ENCODE results near the gene MPHOSPH8.
A peak's percentile ranks its signal among the peaks of the same experiment; 100 is the strongest.

MPHOSPH8 gene
- total RNA-seq, result 144 reads per million, percentile 89 among the genes with 10 or more reads in this experiment

- peak; percentile 90 for DNase-seq
These were observed at the start of gene MPHOSPH8 for GRCh38 chr13:19633479-19634255. Gene MPHOSPH8, plus strand, starts transcription at chr13:19633659. Its CDS starts 90 bp downstream, at chr13:19633749.

GRCh38 chr13:19586904-19587634 is 46.4 kb upstream of the MPHOSPH8 start:
- peak; percentile 57 for DNase-seq

GRCh38 chr13:19587635-19588300 is 45.7 kb upstream of the MPHOSPH8 start:
- DNase-seq, result no peak

- DNase-seq, result no peak
These were observed 44.1 kb upstream of the MPHOSPH8 start for GRCh38 chr13:19589312-19589711.

GRCh38 chr13:19590423-19590822 is 43.0 kb upstream of the MPHOSPH8 start:
- no peak for DNase-seq

- no peak for DNase-seq
These were observed 41.6 kb upstream of the MPHOSPH8 start for GRCh38 chr13:19591864-19592263.

GRCh38 chr13:19592657-19593180 is 40.7 kb upstream of the MPHOSPH8 start:
- no peak for DNase-seq

- DNase-seq, result no peak
These were observed 37.4 kb upstream of the MPHOSPH8 start for GRCh38 chr13:19596086-19596485.

GRCh38 chr13:19596960-19597361 is 36.5 kb upstream of the MPHOSPH8 start:
- DNase-seq, result no peak

- no peak for DNase-seq
These were observed 35.9 kb upstream of the MPHOSPH8 start for GRCh38 chr13:19597523-19597922.

- DNase-seq, result no peak
These were observed 31.4 kb upstream of the MPHOSPH8 start for GRCh38 chr13:19601749-19602725.

- no peak for DNase-seq
These were observed 29.2 kb upstream of the MPHOSPH8 start for GRCh38 chr13:19604306-19604705.

- no peak for DNase-seq
These were observed 28.1 kb upstream of the MPHOSPH8 start for GRCh38 chr13:19605161-19605955.

- DNase-seq, result no peak
These were observed 27.3 kb upstream of the MPHOSPH8 start for GRCh38 chr13:19606152-19606551.

- no peak for DNase-seq
These were observed 26.7 kb upstream of the MPHOSPH8 start for GRCh38 chr13:19606737-19607136.

GRCh38 chr13:19607523-19608078 is 25.9 kb upstream of the MPHOSPH8 start:
- DNase-seq, result no peak

- DNase-seq, result no peak
These were observed 14.5 kb upstream of the MPHOSPH8 start for GRCh38 chr13:19618977-19619376.

- no peak for DNase-seq
These were observed 11.3 kb upstream of the MPHOSPH8 start for GRCh38 chr13:19622193-19622592.

GRCh38 chr13:19624265-19624664 is 9.2 kb upstream of the MPHOSPH8 start:
- DNase-seq, result no peak

- DNase-seq, result no peak
These were observed 462 bp upstream of the MPHOSPH8 start for GRCh38 chr13:19632915-19633478.

All from effector CD4-positive, alpha-beta T cell (primary cell).